ENCODE results near the gene TECPR2.

Gene TECPR2

GRCh38 chr14:102472791-102473150 is 110.0 kb downstream of the TECPR2 start:
- no peak for DNase-seq

- no peak for DNase-seq
These were observed 110.8 kb downstream of the TECPR2 start for GRCh38 chr14:102473559-102473958.

- no peak for DNase-seq
These were observed 112.2 kb downstream of the TECPR2 start for GRCh38 chr14:102474934-102475333.

GRCh38 chr14:102479107-102479506 is 116.4 kb downstream of the TECPR2 start:
- DNase-seq = no peak

- DNase-seq = no peak
These were observed 117.0 kb downstream of the TECPR2 start for GRCh38 chr14:102479777-102480176.

GRCh38 chr14:102481371-102481770 is 118.6 kb downstream of the TECPR2 start:
- no peak for DNase-seq

- no peak for DNase-seq
These were observed 119.1 kb downstream of the TECPR2 start for GRCh38 chr14:102481791-102482238.

GRCh38 chr14:102484316-102484715 is 121.6 kb downstream of the TECPR2 start:
- DNase-seq = no peak

GRCh38 chr14:102485693-102486512 is 123.2 kb downstream of the TECPR2 start:
- no peak for DNase-seq

GRCh38 chr14:102486513-102487203 is 123.9 kb downstream of the TECPR2 start:
- no peak for DNase-seq

GRCh38 chr14:102487204-102487577 is 124.5 kb downstream of the TECPR2 start:
- no peak for DNase-seq

- no peak for DNase-seq
These were observed 127.7 kb downstream of the TECPR2 start for GRCh38 chr14:102490456-102490855.

- no peak for DNase-seq
These were observed 128.6 kb downstream of the TECPR2 start for GRCh38 chr14:102491366-102491765.

- no peak for DNase-seq
These were observed 129.2 kb downstream of the TECPR2 start for GRCh38 chr14:102491786-102492530.

GRCh38 chr14:102492531-102492910 is 129.8 kb downstream of the TECPR2 start:
- no peak for DNase-seq

- no peak for DNase-seq
These were observed 130.4 kb downstream of the TECPR2 start for GRCh38 chr14:102493096-102493495.

- no peak for DNase-seq
These were observed 130.8 kb downstream of the TECPR2 start for GRCh38 chr14:102493585-102493984.

GRCh38 chr14:102495491-102496330 is 133.0 kb downstream of the TECPR2 start:
- no peak for DNase-seq

GRCh38 chr14:102496331-102496691 is 133.6 kb downstream of the TECPR2 start:
- DNase-seq = no peak

GRCh38 chr14:102496958-102497744 is 134.4 kb downstream of the TECPR2 start:
- no peak for DNase-seq

GRCh38 chr14:102497998-102498677 is 135.4 kb downstream of the TECPR2 start:
- DNase-seq = no peak

All from NCI-H187 treated with DMSO at 0.1 percent for 48 hours (cell line).